ENCODE measurements around the gene CHRNB1. TPM values are rescaled to one million over a fixed set of nuclear protein-coding genes. Genes with fewer than 3 reads are reported as not detected.

Gene CHRNB1
- total and polyA plus RNA-seq, 2 of the 8 experiments (the other 6 are each of a cell fraction or from before 2014, with no cell fraction given): 14.1 to 28.2 TPM

DNA sequence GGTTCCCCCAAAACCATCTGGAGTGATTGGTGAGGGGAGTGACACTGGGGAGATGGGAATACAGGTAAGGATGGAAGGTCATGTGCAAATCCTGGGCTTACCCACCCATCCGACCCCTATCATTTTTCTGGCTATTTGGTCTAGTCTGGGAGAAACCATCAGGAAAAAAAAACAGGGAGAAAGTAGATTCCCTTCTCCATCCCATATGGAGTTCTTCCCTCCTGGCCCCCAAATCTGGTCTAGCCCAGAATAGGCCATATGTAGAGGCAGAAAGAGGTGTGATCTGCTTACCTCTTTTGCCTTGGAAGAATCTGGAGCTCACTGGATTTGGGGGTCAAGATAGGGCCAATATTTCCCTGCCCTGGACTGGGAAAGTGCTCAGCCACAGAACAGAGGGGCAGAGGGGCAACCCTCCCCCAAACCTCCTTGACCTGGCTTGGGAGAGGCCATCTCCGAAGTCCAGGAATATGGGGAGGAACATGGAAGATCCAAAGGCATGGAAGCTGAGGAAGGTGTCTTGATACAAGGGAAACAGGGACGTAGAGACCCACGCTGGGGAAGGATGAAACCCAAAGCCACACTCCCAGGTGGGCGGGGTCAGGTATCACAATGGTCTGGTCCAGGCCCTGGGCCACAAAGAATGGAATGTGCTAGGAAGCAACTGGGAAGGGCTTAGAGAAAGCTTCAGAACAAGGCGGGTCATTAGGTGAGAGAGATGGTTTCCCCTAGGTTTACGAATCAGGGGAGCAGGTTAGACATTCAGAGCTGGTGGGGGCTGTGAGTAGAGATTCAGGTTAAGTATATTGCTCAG is 16.2 kb downstream of the CHRNB1 start:
- Histone ChIP-seq H3K9ac (replicated peaks in 1 of 4; ENCODE audit: extremely low read depth in 1 of 4, low read depth in 3 of 4, low read length in 3 of 4) (no peak overlapping the region), H3K79me2 (ENCODE audit: control insufficient read depth in 1 of 2, insufficient read depth in 2 of 2, low read length in 2 of 2) (no peaks in the 10 kb centered on the region), H4K20me1 (replicated peaks in 1 of 2; ENCODE audit: control insufficient read depth in 1 of 2, insufficient read depth in 2 of 2, low read length in 2 of 2) (no peaks in the 10 kb centered on the region), H4K5ac (ENCODE audit: insufficient read length, low read depth, low read length) (no peak overlapping the region), H3K23ac (ENCODE audit: insufficient read length) (no peak overlapping the region), H3K27ac (ENCODE audit: low read depth, low read length) (no peak overlapping the region), H2BK5ac (ENCODE audit: low read depth, low read length) (no peak overlapping the region; the same call in 1 of the 2 replicates), H4K91ac (replicated peaks; ENCODE audit: insufficient read length, low read length) (no peak overlapping the region), H2BK120ac (replicated peaks; ENCODE audit: low read depth, low read length) (no peak overlapping the region), H3K56ac (replicated peaks; ENCODE audit: insufficient read length, low read depth, low read length) (no peak overlapping the region), H3K79me1 (ENCODE audit: low read depth, low read length) (no peaks in the 10 kb centered on the region), H3K18ac (ENCODE audit: extremely low read depth, low read length) (0 out of 2 replicates have a peak overlapping the region, but pooled peaks have one; percentile 68), H3K14ac (ENCODE audit: insufficient read length) (no peak overlapping the region), H4K8ac (ENCODE audit: extremely low read depth, insufficient read depth, low read length) (no peak overlapping the region), H3K4ac (replicated peaks; ENCODE audit: insufficient read length, low read depth, low read length) (no peak overlapping the region), H2BK15ac (ENCODE audit: low read length) (0 out of 2 replicates have a peak overlapping the region, but pooled peaks have one; percentile 29), H3K23me2 (ENCODE audit: low read depth, low read length) (no peaks in the 10 kb centered on the region), H2BK20ac (ENCODE audit: low read length) (no peak overlapping the region), H3K4me2 (ENCODE audit: insufficient read depth in 1 of 2, low read depth in 2 of 2, low read length in 2 of 2) (peak overlapping the region; percentile 21; a peak in 1 of 4 replicates), H3K4me1 (replicated peaks in 1 of 4; ENCODE audit: control insufficient read depth in 3 of 4, insufficient read depth in 4 of 4, low read length in 3 of 4) (peaks cover 2 to 13% (median 7%) of the 10 kb centered on the region in 4 experiments), H2AK5ac (ENCODE audit: low read depth, low read length) (no peak overlapping the region), H3K4me3 (ENCODE audit: extremely low read depth in 1 of 4, insufficient read depth in 2 of 4, low read depth in 3 of 4, low read length in 4 of 4) (no peak overlapping the region), H2BK12ac (ENCODE audit: low read depth, low read length) (no peak overlapping the region), H3K27me3 (replicated peaks in 1 of 4; ENCODE audit: control insufficient read depth in 3 of 4, extremely low read depth in 1 of 4, insufficient read depth in 3 of 4, low read length in 3 of 4) (no peaks in the 10 kb centered on the region), H3K36me3 (ENCODE audit: control insufficient read depth in 2 of 4, insufficient read depth in 4 of 4, low read length in 3 of 4) (peaks cover 0 to 2% (median 0%) of the 10 kb centered on the region in 4 experiments; a peak in 3 of 8 replicates), H3K9me3 (ENCODE audit: insufficient read depth in 2 of 2, low read depth in 1 of 2, low read length in 1 of 2) (no peaks in the 10 kb centered on the region), H2AFZ (ENCODE audit: low read length) (no peak overlapping the region)
- 77% methylated on average over 7 of the region's 7 CpGs; no CpG with 5 or more reads in 1 of the 2 experiments for WGBS, 2 experiments (ENCODE audit: extremely low coverage in 1 of 2, insufficient coverage in 1 of 2, insufficient read length in 1 of 2, insufficient replicate concordance in 2 of 2, low coverage in 1 of 2, low lambda C conversion rate in 2 of 2, missing lambda C conversion rate in 1 of 2)
- TF ChIP-seq JUND (IDR thresholded peaks at IDR 0.05; ENCODE audit: low read length) (peak; percentile 31; the same call in 1 of the 2 replicates), EP300 (IDR thresholded peaks at IDR 0.05; ENCODE audit: borderline replicate concordance in 1 of 2, low read depth in 2 of 2, low read length in 2 of 2) (peak in 1 of 2 experiments; percentile 80; a peak in 1 of 3 replicates)
- TF ChIP-seq, protein P1, sequence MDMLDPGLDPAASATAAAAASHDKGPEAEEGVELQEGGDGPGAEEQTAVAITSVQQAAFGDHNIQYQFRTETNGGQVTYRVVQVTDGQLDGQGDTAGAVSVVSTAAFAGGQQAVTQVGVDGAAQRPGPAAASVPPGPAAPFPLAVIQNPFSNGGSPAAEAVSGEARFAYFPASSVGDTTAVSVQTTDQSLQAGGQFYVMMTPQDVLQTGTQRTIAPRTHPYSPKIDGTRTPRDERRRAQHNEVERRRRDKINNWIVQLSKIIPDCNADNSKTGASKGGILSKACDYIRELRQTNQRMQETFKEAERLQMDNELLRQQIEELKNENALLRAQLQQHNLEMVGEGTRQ (IDR thresholded peaks at IDR 0.05; ENCODE audit: low read length): no peak
- ChIA-PET CTCF (ENCODE audit: partially characterized antibody) (interaction anchor here (1.0 to 2.1 kb wide), 7 partner anchors 15 to 100 kb away, joined by 3 to 7 read pairs (median 5); partner anchors contain the start of gene ZBTB4), POLR2A (ENCODE audit: partially characterized antibody) (interaction anchor here (0.6 to 13.8 kb wide), 13 partner anchors 9 to 196 kb away, joined by 3 to 200 read pairs (median 4); partner anchors contain the start of genes CHRNB1, MPDU1, POLR2A and SLC35G6)
- FAIRE-seq (peak; percentile 72), DNase-seq (ENCODE audit: low read depth in 1 of 2, low spot score in 2 of 2) (peak in 1 of 2 experiments; percentile 74)
